Measurements from ENCODE around the gene ALK.

Gene ALK

DNA sequence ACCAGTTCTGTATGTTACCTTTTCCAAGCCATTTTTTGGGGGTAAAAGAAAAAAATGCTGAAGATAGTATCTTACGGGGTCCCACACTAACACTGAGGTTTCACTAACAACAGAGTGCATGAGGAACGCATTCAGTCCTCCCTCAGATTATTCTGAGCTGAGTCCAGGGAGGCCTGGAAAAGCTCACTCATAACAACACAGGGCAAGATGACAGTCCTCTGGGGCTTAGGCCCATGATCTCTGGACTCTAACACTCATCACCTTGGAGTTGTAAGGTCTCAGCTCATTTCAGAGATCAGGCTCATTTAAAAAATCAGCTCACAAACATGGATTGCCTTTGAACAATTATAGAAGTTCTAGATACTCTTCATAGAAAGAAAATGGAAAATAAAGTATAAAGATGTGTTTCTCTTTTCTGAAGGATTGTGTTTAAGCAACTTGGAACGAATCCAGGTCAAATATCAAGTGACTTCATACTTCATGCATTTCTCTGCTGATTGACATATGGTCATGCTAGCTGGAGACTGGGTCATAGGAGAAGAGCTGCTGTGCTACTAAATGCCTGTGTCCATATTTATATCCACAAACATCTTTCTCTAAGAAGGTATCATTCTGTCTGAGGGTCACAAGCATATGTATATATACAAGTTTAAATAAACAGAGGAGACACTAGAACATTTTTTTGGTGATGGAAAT, 265.8 kb downstream of the ALK start:
- no peak for TF ChIP-seq POLR2AphosphoS5 (IDR thresholded peaks at IDR 0.05; ENCODE audit: borderline replicate concordance, low read depth, low read length)
- no peak for TF ChIP-seq EZH2 (IDR thresholded peaks at IDR 0.05)
- no peak for TF ChIP-seq FOXP2 (optimal IDR thresholded peaks at IDR 0.05; ENCODE audit: control extremely low read depth, extremely low read length, insufficient read depth)
- Histone ChIP-seq H3K4me3 (no peak overlapping the region), H3K27ac (no peak overlapping the region), H3K9me3 (ENCODE audit: low read depth, low read length) (no peaks in the 10 kb centered on the region), H3K36me3 (ENCODE audit: insufficient read depth, low read length) (no peaks in the 10 kb centered on the region), H3K9ac (ENCODE audit: insufficient read length) (no peak overlapping the region)
- DNase-seq (ENCODE audit: low read depth, low spot score): no peak

DNA sequence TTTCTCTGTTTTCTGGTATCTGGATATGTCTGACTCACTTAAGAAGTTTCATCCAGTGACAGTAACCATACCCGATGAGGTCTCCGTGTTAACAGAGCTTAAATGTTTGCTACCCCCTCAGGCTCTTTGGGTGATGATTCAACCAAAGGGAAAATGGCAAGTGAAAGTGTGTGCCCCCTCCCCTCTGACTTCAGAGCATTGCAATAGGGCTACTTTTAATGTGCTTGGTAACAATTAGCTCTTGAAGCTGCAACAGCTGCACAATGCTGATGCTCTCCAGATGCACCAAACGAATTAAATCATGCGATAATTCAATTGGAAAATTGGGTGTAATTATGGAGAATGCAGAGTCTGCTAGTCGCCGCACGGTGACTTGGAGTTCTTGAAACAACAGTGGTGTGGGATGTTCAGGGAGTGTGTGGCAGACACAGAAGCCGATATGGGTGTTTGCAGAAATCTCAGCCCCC, 270.7 kb downstream of the ALK start:
- DNase-seq (ENCODE audit: low read depth, low spot score): no peak
- no peaks in the 10 kb centered on the region for H3K9me3 ChIP-seq (ENCODE audit: low read depth, low read length)
- H3K4me3 ChIP-seq: no peak overlapping the region
- no peaks in the 10 kb centered on the region for H3K36me3 ChIP-seq (ENCODE audit: insufficient read depth, low read length)
- H3K27ac ChIP-seq: no peak overlapping the region
- no peak overlapping the region for H3K9ac ChIP-seq (ENCODE audit: insufficient read length)
- TF ChIP-seq EZH2 (IDR thresholded peaks at IDR 0.05) (no peak), POLR2AphosphoS5 (IDR thresholded peaks at IDR 0.05; ENCODE audit: borderline replicate concordance, low read depth, low read length) (no peak), FOXP2 (optimal IDR thresholded peaks at IDR 0.05; ENCODE audit: control extremely low read depth, extremely low read length, insufficient read depth) (no peak)

DNA sequence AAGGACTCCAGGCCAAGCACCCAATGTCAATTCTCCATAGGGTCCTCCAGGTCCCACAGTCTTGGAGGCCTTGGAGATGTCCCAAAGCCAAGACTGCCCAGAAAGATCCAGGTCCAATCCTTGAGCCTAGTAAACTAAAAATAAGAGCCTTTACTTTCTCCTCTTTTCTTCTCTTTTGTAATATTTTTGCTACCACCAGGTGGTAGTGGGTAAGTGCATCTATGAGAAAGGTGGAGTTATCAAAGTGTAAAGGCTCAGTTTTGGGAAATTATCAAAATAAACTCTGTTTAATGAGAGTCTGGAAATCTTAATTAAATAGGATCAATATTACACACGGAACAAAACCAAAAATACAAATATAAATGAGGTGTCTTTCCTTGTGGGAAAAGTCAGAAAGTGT, 276.4 kb downstream of the ALK start:
- Histone ChIP-seq H3K4me3 (no peak overlapping the region), H3K36me3 (ENCODE audit: insufficient read depth, low read length) (no peaks in the 10 kb centered on the region), H3K9ac (ENCODE audit: insufficient read length) (no peak overlapping the region), H3K27ac (no peak overlapping the region), H3K9me3 (ENCODE audit: low read depth, low read length) (no peaks in the 10 kb centered on the region)
- DNase-seq (ENCODE audit: low read depth, low spot score): no peak
- no peak for TF ChIP-seq EZH2 (IDR thresholded peaks at IDR 0.05)
- no peak for TF ChIP-seq FOXP2 (optimal IDR thresholded peaks at IDR 0.05; ENCODE audit: control extremely low read depth, extremely low read length, insufficient read depth)
- TF ChIP-seq POLR2AphosphoS5 (IDR thresholded peaks at IDR 0.05; ENCODE audit: borderline replicate concordance, low read depth, low read length): no peak

DNA sequence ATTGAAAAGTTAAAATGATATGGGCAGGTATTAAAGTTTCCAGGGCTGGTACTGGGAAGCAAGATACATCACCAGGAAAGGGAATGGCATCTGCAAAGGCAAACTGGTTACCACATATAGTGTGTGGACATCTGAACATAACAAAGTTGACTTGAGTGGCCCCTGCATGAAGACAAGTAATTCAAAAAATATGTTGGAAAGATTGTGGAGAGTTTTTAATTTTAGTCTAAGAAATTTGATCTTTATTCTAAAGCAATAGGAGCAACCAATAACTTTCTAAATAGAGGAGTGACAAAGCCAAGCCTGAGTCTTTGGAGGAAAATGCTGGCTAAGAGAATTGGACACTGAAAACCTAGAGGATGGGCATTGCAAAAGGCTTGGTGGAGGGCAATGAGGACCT, 278.2 kb downstream of the ALK start:
- Histone ChIP-seq H3K27ac (no peak overlapping the region), H3K9ac (ENCODE audit: insufficient read length) (no peak overlapping the region), H3K9me3 (ENCODE audit: low read depth, low read length) (no peaks in the 10 kb centered on the region), H3K36me3 (ENCODE audit: insufficient read depth, low read length) (no peaks in the 10 kb centered on the region), H3K4me3 (no peak overlapping the region)
- no peak for DNase-seq (ENCODE audit: low read depth, low spot score)
- no peak for TF ChIP-seq FOXP2 (optimal IDR thresholded peaks at IDR 0.05; ENCODE audit: control extremely low read depth, extremely low read length, insufficient read depth)
- no peak for TF ChIP-seq POLR2AphosphoS5 (IDR thresholded peaks at IDR 0.05; ENCODE audit: borderline replicate concordance, low read depth, low read length)
- no peak for TF ChIP-seq EZH2 (IDR thresholded peaks at IDR 0.05)

DNA sequence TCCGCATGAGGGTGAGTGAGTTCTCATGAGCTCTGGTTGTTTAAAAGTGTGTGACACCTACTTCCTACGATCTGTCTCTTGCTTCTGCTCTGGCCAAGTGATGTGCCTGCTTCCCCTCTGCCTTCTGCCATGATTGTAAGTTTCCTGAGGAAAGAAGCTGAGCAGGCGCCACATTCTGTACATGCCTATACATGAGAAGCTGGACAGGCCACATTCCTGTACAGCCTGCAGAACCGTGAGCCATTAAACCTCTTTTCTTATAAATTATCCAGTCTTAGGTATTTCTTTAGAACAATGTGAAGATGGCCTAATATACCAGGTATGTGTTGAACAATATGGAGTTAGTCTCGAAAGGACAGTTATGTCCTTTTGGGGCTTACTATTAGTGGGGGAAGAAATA, 281.0 kb downstream of the ALK start:
- Histone ChIP-seq H3K9me3 (ENCODE audit: low read depth, low read length) (no peaks in the 10 kb centered on the region), H3K9ac (ENCODE audit: insufficient read length) (no peak overlapping the region), H3K27ac (no peak overlapping the region), H3K36me3 (ENCODE audit: insufficient read depth, low read length) (no peaks in the 10 kb centered on the region), H3K4me3 (no peak overlapping the region)
- TF ChIP-seq FOXP2 (optimal IDR thresholded peaks at IDR 0.05; ENCODE audit: control extremely low read depth, extremely low read length, insufficient read depth): no peak
- no peak for TF ChIP-seq POLR2AphosphoS5 (IDR thresholded peaks at IDR 0.05; ENCODE audit: borderline replicate concordance, low read depth, low read length)
- TF ChIP-seq EZH2 (IDR thresholded peaks at IDR 0.05): no peak
- no peak for DNase-seq (ENCODE audit: low read depth, low spot score)

DNA sequence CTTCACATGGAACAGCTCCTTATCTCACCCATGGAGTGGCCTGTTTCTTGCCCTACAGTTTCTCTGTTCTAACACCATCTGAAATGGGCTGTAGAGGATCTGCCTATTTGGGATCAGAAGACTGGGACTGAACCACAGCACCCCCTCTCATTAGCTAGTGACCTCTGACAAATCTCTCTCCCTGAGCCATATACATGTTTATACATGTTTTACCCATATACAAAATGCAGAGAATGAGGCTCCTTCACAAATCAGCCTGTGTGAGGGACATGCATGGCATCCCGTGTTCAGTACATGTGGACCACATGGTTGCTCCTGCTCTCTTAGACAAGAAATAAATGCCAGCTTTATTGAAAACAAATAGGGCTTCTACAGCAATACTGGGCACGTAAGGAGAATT, 282.7 kb downstream of the ALK start:
- Histone ChIP-seq H3K4me3 (no peak overlapping the region), H3K27ac (no peak overlapping the region), H3K9me3 (ENCODE audit: low read depth, low read length) (no peaks in the 10 kb centered on the region), H3K36me3 (ENCODE audit: insufficient read depth, low read length) (no peaks in the 10 kb centered on the region), H3K9ac (ENCODE audit: insufficient read length) (no peak overlapping the region)
- DNase-seq (ENCODE audit: low read depth, low spot score): no peak
- no peak for TF ChIP-seq POLR2AphosphoS5 (IDR thresholded peaks at IDR 0.05; ENCODE audit: borderline replicate concordance, low read depth, low read length)
- no peak for TF ChIP-seq EZH2 (IDR thresholded peaks at IDR 0.05)
- TF ChIP-seq FOXP2 (optimal IDR thresholded peaks at IDR 0.05; ENCODE audit: control extremely low read depth, extremely low read length, insufficient read depth): no peak

DNA sequence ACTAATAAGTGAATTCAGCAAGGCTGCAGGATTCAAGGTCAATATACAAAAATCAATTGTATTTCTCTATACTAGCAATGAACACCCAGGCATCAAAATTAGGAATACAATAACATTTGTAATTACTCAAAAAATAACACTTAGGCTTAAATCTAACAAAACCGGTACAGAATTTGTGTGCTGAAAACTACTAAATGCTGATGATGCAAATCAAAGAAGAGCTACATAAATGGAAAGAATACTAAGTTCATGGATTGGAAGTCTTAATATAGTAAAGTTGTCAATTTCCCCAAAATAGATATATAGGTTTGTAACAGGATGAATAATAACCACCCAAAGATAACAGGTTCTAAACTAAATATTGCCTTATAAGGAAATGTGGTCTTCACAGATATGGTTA, 286.5 kb downstream of the ALK start:
- H3K9ac ChIP-seq (ENCODE audit: insufficient read length): no peak overlapping the region
- no peak for TF ChIP-seq EZH2 (IDR thresholded peaks at IDR 0.05)
- TF ChIP-seq POLR2AphosphoS5 (IDR thresholded peaks at IDR 0.05; ENCODE audit: borderline replicate concordance, low read depth, low read length): no peak
- no peak for TF ChIP-seq FOXP2 (optimal IDR thresholded peaks at IDR 0.05; ENCODE audit: control extremely low read depth, extremely low read length, insufficient read depth)

DNA sequence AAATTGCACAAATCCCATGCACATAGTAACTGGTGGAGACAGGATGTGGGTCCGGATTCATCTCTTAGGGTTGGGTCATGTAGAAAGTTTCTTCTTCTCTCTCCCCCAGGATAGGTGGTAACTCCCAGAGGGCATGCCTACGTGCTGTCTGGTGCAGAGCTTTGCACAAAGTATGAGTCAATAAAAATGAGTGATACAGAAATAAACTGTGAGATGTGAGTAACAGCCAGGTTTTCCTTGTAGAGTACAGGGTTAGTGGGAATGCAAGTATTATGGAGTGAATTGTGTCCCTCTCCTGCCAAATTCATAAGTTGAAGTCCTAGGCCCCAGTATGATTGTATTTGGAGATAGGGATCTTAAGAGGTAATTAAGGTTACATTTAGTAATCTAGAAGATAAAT, 289.4 kb downstream of the ALK start:
- Histone ChIP-seq H3K4me3 (no peak overlapping the region), H3K9me3 (ENCODE audit: low read depth, low read length) (no peaks in the 10 kb centered on the region), H3K36me3 (ENCODE audit: insufficient read depth, low read length) (no peaks in the 10 kb centered on the region), H3K27ac (no peak overlapping the region), H3K9ac (ENCODE audit: insufficient read length) (no peak overlapping the region)
- TF ChIP-seq POLR2AphosphoS5 (IDR thresholded peaks at IDR 0.05; ENCODE audit: borderline replicate concordance, low read depth, low read length) (no peak), EZH2 (IDR thresholded peaks at IDR 0.05) (no peak), FOXP2 (optimal IDR thresholded peaks at IDR 0.05; ENCODE audit: control extremely low read depth, extremely low read length, insufficient read depth) (no peak)
- DNase-seq (ENCODE audit: low read depth, low spot score): no peak

More for the DNA sequence above, 286.5 kb downstream of the ALK start:
- no peak overlapping the region for H3K27ac ChIP-seq
- H3K9me3 ChIP-seq (ENCODE audit: low read depth, low read length): no peaks in the 10 kb centered on the region
- no peaks in the 10 kb centered on the region for H3K36me3 ChIP-seq (ENCODE audit: insufficient read depth, low read length)
- no peak for DNase-seq (ENCODE audit: low read depth, low spot score)
- H3K4me3 ChIP-seq: no peak overlapping the region

DNA sequence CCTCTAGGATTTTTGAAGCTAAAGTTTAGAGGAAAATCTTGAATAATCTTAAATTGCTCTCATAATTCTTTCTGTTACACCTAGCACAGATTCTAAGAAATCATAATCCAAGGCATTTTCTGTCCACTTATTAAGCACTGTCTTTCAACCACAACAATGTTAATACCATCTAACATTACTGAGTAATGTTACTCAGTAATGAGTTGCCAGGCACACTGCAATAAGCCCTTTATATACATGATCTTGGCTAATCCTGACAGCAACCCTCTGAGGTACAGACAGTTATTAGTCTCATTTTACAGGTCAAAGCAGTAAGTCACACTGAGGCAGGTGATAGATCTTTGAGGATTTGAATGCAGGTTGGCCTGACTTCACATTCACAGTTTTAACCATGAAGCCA, 291.9 kb downstream of the ALK start:
- no peaks in the 10 kb centered on the region for H3K36me3 ChIP-seq (ENCODE audit: insufficient read depth, low read length)
- no peak overlapping the region; the same call in 1 of the 2 replicates for H3K4me3 ChIP-seq
- no peaks in the 10 kb centered on the region for H3K9me3 ChIP-seq (ENCODE audit: low read depth, low read length)
- TF ChIP-seq POLR2AphosphoS5 (IDR thresholded peaks at IDR 0.05; ENCODE audit: borderline replicate concordance, low read depth, low read length): no peak
- peak overlapping the region; percentile 97 for H3K27ac ChIP-seq
- no peak for DNase-seq (ENCODE audit: low read depth, low spot score)
- no peak overlapping the region for H3K9ac ChIP-seq (ENCODE audit: insufficient read length)
